Fibroblast of lung (primary cell): ENCODE measurements around the gene NAP1L4.

ENCODE experiments used
- EZH2 ChIP-seq: IDR thresholded peaks from 2 replicates; pipeline ENCODE4 v1.5.1; 2012; ENCODE audit warnings: low read length, control low read depth, mild to moderate bottlenecking; ENCODE audit errors: missing control alignments
- TF ChIP-seq, protein P1 (sequence below), 2 donors: IDR thresholded peaks in 1 of 2; conservative IDR thresholded peaks in 1 of 2; 1 replicate in 1 of 2; 2 replicates in 1 of 2; pipeline ENCODE4 v1.5.1; 2011 to 2012; ENCODE audit warnings: low read length in 2 of 2, control low read depth in 1 of 2, inconsistent platforms in 1 of 2, low read depth in 1 of 2, mild to moderate bottlenecking in 1 of 2

GRCh38 chr11:3002351-3002861 lies 10.3 kb upstream of the NAP1L4 start:
- TF ChIP-seq, protein P1, sequence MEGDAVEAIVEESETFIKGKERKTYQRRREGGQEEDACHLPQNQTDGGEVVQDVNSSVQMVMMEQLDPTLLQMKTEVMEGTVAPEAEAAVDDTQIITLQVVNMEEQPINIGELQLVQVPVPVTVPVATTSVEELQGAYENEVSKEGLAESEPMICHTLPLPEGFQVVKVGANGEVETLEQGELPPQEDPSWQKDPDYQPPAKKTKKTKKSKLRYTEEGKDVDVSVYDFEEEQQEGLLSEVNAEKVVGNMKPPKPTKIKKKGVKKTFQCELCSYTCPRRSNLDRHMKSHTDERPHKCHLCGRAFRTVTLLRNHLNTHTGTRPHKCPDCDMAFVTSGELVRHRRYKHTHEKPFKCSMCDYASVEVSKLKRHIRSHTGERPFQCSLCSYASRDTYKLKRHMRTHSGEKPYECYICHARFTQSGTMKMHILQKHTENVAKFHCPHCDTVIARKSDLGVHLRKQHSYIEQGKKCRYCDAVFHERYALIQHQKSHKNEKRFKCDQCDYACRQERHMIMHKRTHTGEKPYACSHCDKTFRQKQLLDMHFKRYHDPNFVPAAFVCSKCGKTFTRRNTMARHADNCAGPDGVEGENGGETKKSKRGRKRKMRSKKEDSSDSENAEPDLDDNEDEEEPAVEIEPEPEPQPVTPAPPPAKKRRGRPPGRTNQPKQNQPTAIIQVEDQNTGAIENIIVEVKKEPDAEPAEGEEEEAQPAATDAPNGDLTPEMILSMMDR (conservative IDR thresholded peaks at IDR 0.05 in 1 of 2, IDR thresholded peaks at IDR 0.05 in 1 of 2; ENCODE audit: low read depth in 1 of 2, low read length in 2 of 2): no peak
- TF ChIP-seq EZH2: no peak
